NCI-H2196 (cell line): Measurements from ENCODE around the gene ZNF101.
A peak's percentile ranks its signal among the peaks of the same experiment; 100 is the strongest.

Experiments
- DNase-seq: peaks from one replicate; lab custom pipeline; 2025; ENCODE audit not compliant: unreplicated experiment; lab: John Stamatoyannopoulos, UW

ZNF101 gene

GRCh38 chr19:19637523-19638251, 31.0 kb upstream of the ZNF101 start:
- DNase-seq, result no peak

GRCh38 chr19:19642506-19643157, 26.0 kb upstream of the ZNF101 start:
- no peak for DNase-seq

GRCh38 chr19:19643158-19644053, 25.2 kb upstream of the ZNF101 start, which contains the start of gene GMIP:
GMIP (minus strand) TSS chr19:19643657; CDS start chr19:19643529, 128 bp downstream.
- DNase-seq, result peak; percentile 65

GRCh38 chr19:19644054-19644388, 24.6 kb upstream of the ZNF101 start:
- DNase-seq, result no peak

GRCh38 chr19:19645233-19645870, 23.3 kb upstream of the ZNF101 start:
- DNase-seq, result no peak

- no peak for DNase-seq
Measured at GRCh38 chr19:19647037-19647835, 21.4 kb upstream of the ZNF101 start.

- no peak for DNase-seq
Measured at GRCh38 chr19:19649155-19649554, 19.5 kb upstream of the ZNF101 start.

- DNase-seq, result no peak
Measured at GRCh38 chr19:19649580-19649995, 19.1 kb upstream of the ZNF101 start.

GRCh38 chr19:19650331-19650730, 18.3 kb upstream of the ZNF101 start:
- DNase-seq, result no peak

GRCh38 chr19:19651076-19651475, 17.6 kb upstream of the ZNF101 start:
- no peak for DNase-seq

- no peak for DNase-seq
Measured at GRCh38 chr19:19652482-19653295, 15.9 kb upstream of the ZNF101 start.

GRCh38 chr19:19653597-19654147, 15.0 kb upstream of the ZNF101 start:
- no peak for DNase-seq

- no peak for DNase-seq
Measured at GRCh38 chr19:19654441-19654840, 14.2 kb upstream of the ZNF101 start.

GRCh38 chr19:19655051-19655594, 13.5 kb upstream of the ZNF101 start:
- DNase-seq, result no peak

GRCh38 chr19:19655641-19656343, 12.8 kb upstream of the ZNF101 start:
- DNase-seq, result no peak

- no peak for DNase-seq
Measured at GRCh38 chr19:19656451-19657396, 11.9 kb upstream of the ZNF101 start.

- no peak for DNase-seq
Measured at GRCh38 chr19:19657397-19657783, 11.2 kb upstream of the ZNF101 start.
